AG08396 (cell line): ENCODE results near the gene SIRT7.
A peak's percentile ranks its signal among the peaks of the same experiment; 100 is the strongest.

ENCODE experiments used
- DNase-seq: peaks from one replicate; pipeline ENCODE4 v3.0.0; 2012; ENCODE audit warnings: low spot score, mixed read lengths

SIRT7 gene

DNA sequence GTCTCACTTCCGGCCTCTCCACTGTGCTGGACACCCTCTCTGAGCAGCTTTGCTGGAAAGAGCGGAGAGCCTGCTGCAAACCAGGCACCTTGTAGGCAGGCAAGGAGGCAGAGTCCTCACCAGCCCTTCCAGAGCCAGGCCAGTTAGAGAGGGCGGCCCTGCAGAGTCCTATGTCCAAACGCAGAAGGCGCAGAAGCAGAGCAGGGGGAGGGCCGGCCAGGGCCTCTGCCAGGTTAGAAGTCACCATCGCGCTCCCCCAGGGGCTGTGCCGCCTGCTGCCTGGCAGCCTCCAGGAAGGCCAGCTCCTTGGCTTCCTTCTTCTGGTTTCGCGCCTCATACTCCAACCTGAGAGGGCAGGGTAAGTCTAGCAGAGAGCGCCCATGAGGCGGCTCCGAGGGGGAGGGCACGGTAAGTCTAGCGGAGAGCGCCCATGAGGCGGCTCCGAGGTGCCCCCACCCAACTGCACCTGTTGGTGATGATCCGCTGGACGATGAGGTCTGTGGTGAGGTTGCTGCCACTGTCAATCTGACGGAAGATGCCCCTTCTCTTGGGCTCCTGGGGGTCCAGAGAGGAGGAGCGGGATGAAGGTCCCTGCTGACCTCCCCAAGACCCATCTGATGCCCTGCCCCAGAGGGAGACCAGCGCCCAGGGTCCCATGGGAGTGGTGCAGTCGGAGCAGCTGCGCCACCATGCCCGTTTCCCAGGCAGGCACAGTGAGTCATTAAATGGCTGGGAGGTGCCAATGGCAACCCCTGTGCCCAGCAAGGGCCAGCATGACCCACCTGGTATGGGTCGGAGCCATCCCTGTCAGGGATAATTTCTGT is 13.2 kb downstream of the SIRT7 start:
- DNase-seq, result no peak

DNA sequence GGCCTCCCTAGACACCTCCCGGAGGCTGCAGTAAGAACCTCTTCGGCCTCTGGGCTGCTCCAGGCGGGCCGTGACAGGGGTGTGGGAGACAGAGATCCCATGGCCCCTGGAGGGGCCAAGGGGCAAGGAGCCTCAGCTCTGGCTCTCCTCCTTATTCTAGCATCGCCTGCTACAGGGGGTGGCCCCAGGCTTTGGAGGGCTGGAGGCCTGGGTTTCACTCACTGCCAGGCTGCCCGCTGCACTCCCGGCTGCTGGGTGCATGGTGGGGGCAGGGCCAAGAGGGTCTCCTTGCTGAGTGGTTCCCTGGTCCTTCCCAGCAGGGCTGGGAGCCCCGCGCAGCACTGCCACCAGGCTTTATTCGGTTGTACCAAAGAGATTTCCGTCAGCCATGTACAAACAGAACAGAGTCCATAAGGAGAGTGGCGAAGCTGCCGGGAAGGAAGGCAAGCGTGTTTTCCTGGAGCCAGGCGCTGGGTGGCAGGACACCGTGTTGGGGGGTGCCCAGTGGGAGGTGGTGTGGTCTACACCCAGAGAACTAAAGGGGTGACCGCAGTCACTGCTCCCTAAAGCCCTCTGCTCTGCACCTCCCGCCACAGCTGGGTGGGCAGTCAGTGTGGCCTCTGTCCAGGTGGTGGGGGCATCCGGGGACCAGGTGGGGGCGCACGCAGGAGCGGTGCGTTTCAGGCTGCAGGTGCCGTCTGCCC is 13.9 kb downstream of the SIRT7 start:
- DNase-seq, result no peak

DNA sequence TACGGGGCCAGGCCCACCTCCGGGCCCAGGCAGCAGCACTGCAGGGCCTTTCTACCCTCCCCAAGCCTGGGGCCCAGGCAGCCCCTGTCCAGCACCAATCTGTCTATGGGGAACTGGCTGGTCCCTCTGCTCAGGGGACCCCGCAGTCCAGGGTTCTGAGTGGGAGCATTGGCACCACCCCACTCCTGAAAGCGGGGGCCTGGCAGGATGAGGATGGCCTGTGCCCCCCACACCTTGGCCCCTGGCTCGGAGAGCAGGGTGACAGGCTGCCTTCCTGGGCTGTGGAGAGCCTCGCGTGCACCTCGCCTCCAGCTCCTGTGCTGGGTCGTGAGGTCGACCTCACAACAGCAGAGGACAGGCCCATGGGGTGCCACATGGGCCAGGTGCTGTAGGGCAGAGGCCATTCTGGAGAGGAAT is 14.6 kb downstream of the SIRT7 start:
- no peak for DNase-seq

DNA sequence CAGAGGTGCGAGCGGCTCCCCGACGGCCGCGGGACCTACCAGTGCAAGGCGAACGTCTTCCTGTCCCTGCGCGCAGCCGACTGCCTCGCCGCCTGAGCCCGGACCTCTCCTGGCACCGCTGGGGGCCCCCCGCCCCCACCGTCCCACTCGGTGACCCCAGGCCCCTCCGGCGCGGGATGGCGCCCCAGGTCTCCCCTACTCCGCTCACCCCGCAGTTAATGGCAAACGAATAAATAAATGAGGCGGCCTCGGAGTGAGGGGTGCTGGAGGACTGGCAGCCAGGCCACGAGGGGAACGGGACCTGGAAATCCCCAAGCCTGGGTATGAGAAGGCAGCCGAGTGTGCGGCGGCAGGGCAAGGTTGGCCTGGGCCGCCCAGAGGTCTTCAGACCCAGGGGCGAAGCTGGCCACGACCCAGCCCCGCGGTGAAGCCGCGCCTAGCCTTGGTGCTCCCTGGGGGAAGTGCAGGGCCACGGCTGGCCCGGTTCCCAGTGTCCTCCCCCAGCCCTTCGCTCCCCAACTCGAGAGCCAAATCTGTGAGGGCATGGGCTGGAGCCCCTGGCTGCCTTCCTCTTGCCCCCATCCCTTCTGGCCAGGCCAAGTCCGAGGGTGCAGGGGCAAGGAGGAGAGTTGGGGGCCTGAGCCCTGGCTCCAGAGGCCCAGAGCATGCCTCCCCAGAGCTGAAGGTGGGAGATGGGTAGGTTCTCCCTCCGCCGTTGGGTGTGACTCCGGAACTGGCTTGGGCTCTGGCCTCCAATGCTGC is 15.1 kb downstream of the SIRT7 start:
- DNase-seq, result no peak

DNA sequence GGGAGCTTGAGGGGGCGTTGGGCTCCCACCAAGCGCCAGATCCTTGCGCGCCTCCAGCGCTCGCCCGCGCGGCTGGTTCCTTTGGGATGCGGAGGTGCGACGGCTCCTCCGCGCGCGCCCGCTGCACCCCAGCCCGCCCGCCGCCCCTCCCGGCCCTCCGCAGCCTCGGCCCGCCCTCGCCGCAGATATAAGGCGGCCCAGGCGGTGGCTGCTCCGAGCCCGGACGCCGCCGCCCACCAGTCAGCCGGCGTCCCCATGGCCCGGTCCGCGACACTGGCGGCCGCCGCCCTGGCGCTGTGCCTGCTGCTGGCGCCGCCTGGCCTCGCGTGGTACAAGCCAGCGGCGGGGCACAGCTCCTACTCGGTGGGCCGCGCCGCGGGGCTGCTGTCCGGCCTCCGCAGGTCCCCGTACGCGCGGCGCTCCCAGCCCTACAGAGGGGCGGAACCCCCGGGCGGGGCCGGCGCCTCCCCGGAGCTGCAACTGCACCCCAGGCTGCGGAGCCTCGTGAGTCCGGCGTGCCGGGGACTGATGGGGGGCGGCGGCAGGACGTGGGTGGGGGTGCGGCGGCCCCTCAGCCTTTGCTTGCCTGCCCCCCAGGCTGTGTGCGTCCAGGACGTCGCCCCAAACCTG is 15.8 kb downstream of the SIRT7 start, which contains the start of gene NPB:
Gene NPB, plus strand, starts transcription at position 216 of the 630 bp plus-strand sequence. Its CDS starts 40 bp downstream, at position 256.
- DNase-seq, result peak; percentile 54

DNA sequence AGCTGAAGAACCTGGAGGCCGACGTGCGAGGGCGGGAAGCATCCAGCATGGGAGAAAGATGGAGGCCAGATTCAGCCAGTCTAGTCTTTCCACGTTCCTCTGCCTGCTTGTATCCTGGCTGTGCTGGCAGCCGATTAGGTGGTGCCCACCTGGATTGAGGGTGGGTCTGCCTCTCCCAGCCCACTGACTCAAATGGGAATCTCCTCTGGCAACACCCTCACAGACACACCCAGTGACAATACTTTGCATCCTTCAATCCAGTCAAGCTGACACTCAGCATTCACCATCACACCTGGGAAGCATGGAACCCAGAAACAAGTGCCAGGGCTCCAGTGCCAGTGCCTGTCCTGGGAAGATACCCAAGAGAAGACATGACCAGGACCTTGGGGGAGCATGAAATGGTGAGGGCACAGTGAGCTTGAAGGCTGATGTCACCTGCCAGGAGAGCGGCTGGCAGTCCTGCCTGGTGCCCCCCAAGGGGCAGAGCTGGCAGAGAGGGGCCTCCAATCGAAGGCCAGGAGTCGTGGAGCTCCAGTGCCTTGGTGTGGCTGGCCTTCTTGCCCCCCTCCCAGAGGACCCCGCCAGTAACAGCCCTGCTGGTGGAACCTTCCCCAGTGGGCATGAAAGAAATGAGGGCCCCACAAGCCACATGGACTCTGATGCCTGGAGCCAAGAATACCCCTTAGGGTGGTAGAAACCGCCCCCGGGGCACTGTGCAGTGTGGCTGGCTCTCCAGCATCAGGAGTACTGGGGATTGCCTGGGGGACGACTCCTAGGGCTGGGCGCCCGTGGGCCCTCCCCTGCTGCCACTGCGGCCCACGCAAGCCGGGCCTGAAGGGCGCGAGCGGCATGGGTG is 16.6 kb downstream of the SIRT7 start:
- DNase-seq, result no peak

DNA sequence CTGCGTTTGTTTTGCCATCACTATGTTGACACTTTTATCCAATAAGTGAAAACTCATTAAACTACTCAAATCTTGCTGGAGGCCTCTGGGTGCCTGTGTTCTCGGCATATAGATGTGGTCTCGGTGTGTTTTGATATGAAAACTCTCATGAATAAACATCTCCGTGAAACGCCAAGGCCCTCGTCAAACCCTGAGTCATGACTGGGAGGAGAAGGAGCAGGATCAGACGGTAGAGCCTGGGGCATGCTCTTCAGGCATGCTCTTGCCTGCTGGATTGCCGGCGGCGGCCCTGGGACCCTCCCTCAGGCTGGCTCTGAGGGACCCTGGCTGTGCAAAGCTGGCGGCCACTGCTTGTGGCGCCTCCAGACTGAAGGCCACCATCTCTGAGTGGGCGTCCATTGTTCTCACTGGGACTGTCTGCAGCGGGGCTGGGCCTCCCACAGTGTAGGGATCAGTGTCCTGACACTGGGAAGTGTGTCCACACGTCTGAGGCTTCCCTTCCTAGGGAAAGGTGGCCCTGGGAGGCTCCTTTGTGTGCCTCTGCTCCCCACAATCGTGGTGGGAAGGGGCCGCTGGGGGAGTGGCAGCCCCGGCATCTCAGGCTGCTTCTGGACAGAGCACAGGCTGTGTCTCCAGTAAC is 17.7 kb downstream of the SIRT7 start:
- no peak for DNase-seq

DNA sequence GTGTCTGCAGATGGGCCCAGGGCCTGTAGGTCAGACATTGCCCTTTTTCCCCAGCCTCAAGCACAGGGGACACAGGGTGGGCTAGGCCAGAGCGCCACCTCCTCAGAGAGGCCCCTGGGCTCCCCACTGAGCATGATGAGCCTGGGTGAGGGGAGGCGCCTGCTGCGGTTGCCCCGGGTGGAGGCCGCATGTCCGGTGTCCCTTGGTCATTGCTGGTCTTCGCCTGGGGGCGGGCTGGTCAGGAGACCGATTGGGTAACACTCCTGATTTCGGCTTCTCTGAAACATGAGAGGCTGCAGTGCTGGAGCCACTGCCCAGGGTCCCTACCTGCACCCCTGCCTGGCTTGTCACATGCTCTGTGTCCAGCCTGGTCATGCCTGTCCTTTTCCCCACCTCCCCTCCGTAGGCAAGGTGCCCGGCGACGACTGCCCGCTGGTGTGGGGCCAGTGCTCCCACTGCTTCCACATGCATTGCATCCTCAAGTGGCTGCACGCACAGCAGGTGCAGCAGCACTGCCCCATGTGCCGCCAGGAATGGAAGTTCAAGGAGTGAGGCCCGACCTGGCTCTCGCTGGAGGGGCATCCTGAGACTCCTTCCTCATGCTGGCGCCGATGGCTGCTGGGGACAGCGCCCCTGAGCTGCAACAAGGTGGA is 18.3 kb downstream of the SIRT7 start:
- DNase-seq, result no peak

DNA sequence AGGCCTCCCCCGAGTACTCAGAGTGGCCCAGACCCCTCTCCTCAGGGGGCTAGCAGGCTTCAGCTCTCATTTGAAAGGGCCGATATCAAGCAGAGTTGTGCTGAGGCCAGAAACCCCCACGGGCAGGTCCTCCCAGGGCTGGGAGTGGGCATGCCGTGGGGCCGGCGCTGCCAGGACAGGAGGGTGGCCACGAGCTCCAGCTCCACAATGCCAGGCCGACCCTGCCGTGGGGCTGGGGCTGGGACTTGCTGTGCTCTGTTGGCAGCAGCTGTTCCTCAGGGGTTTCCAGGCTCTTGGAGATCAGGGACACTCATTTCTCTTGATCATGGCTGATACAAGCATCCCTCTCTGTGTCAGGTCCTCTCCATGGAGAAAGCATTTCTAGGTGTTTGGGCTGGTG is 19.1 kb downstream of the SIRT7 start:
- DNase-seq, result no peak

DNA sequence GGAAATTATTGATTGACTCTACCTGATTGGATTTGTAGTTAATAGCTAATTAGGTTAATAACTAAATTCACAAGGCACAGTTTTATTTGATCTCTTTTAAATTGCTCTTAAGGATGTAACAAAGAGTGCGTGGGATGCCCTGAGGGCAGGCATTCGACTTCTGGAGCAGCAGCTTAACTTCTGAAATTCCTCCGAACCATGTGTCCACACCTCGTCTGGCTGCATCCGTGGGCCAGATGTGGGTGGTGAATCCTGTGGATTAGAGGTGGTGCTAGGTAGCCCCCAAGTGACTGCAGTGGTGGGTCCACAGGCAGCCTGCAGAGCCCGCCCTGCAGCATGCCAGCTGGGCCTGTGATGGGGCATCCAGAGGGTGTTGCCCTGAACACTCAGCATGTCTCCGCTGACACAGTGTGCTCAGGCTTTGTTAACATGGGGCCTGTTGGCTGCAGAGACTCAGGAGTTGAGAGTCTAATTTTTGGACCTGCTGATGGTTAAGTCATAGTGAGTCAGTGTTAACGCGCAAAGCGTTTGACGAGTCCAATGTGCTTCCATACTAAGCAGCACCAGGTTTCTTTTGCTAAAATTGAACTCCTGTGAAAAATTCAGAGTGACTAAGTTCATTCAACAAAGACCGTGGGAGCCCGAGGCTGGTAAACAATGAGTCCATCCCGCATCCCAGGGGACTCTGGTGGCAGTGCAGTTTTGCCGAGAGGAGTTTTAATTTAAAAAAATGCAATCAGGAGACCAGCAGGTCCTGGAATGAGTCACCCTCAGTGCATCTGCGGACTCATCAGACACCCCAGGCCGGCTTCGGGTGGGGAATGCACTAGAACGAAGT is 19.7 kb downstream of the SIRT7 start:
- DNase-seq, result no peak

DNA sequence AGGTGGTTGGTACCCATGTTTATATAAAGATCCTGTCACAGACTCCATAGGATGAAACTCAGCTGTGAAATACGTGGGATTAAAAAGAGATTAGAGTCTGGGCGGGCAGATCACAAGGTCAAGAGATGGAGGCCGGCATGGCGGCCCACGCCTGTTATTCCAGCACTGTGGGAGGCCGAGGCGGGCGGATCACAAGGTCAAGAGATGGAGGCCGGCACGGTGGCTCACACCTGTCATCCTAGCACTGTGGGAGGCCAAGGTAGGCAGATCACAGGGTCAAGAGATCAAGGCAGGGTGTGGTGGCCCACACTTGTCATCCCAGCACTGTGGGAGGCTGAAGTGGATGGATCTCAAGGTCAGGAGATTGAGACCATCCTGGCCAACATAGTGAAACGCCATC is 22.6 kb downstream of the SIRT7 start:
- no peak for DNase-seq

DNA sequence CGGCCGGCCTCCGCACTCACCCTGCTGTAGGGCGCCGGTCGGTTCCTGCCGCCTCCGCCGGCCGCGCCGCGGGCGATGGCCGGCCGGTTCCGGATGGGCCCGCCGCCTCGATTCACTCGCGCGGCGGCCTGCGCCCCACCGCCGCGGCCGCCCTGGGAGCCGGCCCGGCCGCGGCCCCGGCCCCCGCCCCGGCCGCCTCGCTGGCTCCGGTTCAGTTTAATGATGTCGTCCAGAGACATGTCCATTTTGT is 26.7 kb downstream of the SIRT7 start:
- no peak for DNase-seq

DNA sequence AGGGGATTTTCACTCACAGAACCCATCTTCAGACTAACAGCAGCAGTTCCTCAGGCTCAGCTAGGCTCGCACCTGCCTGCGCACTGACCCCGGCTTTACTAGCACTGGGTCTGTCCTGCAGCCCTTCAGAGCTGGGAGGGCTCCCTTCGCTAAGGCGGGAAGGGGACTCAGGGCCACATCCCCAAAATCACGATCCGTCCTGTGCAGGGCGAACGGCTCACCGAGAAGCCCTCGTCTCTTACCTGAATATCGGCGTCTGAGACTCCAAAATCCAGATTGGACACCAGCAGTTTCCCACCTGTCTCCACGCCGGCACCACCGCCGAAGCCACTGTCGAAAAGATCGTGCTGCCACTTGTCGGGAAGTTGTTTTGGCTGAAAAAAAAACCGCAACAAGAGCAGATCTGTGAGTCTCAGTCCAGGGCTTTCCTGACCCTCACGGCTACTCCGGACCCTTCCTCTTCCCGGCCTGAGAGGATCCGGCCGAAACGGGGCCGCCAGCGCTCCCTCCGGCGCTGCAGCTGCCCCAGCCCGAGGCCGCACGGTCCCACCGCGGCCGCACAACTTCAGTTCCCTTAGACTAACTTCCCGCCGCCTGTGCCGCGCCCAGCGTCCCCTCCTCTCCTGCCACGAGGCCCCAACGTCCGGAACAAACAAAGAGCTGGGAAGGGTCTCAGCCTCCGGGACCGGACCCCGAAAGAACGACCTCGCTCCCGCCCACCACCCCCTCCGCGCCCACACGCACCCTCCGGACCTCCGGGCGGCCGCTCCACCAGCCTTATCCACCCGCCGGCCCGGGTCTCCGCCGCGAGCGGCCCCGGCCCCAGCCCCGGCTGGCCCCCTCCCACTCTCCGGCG is 27.3 kb downstream of the SIRT7 start:
- DNase-seq, result no peak

DNA sequence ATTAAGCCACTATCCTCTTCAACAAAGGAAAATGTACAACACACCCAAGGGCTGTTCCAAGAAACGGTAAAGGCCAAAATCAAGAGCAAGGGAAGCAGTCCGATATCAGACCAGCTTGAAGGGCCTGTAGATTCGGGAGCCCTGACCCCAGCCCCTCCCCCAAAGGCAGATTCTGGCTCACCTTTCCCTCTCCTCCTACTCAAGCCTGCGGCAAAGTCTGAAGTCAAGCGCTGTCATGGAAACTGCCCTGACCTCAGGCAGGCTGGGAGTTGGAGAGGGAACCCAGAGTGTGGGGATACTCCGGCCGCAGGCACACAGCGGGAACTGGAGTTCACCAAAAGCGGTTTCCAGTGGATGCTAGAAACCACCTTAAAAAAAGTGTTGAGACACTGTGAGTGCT is 28.4 kb downstream of the SIRT7 start:
- DNase-seq, result no peak

DNA sequence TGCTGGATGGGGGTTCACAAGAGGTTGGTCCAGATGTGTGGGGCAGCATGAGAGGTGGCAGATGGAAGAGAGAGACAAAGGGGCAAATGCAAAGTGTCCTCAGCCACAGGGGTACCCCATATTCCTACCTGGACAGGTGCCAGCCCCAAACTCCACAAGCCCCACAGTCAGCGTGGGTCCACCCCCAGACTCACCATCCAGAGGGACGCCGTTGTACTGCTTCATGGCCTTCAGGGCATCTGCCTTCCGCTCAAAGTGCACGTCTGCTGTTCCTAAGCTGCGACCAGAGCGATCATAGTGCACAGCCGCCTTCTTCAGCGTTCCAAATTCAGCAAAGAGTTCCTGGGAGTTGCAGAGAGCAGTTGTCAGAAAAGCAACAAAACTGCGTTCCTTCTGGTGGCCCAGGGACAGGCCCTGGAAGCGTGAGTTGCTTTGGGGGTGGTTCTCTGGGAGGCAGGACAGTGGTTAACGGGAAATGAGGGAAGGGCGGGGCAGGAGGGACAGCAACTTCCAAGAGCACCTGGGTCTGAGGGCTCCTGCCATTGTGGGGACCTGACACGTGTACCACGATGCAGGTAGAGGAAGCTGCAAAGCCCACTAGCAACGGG is 28.9 kb downstream of the SIRT7 start:
- DNase-seq, result no peak

DNA sequence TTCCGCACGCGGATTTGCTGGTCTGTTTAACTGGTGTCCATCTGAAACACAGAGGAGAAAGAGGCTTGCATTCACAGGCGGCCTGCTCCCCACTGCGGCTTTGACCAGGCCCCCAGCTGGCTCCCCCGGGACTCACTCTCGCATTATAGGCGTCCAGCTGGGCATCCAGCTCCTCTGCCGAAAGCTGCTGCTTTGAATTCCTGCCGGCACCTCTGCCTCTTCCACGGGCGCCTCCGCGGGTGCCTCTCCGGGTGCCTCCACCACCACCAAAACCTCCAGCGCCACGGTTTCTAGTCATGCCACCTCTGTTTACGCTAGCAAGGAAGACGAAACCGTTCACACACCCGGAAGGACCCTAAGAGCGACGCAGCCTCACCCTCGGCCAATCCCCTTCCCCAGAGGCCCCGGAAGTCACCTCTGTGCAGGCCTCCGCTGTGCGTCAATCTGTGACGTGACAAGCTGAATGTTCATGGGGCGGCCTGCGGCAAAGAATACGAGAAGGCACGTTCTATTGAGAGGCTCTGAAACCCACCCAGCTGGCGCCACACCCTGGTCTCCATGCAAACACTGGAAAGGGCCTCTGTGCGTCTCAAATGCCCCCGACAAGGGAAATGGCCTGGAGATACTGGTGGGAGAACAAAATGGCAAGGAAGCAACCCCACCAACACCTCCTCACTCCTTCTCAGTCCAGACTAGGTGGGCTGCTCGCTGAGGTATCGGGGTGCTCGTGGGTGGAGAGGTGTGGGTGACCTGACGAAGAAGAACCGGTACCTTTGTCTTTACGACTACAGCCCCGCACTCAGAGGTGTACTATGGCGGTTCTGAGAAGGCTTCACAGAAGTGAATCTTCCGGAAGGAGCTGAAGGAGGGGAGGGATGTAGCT is 29.6 kb downstream of the SIRT7 start:
- no peak for DNase-seq

DNA sequence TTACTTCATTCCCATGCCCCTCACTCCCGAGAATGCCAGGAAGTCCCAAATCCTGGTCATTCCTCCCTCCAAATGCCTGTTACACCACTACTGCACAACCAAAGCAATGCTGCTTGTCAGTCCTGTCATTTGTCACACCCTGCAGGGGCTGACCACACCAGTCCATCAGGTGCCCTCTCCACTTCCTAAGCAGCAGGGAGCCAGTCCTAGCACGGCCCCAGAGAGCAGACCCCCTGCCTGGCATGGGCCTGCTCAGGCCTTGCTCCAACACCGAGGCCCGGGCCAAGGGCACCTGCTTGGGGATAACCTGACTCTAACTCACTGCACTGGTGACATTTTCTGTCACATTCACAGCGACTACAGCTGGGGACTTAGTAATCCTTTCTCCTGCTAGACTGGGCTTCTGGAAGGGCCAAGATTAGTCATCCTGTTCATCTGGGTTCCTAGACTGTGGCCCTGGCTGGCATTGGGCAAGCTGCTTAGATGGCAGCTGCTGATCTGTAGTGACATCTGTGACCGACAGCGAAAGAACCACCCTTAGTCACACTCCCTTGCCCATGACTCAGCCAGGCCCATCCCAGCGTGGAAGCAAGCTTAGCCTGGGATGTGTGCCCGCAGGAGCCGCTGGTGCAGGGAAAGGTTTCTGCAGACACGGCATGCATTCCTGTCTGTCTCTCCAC is 32.0 kb downstream of the SIRT7 start:
- peak; percentile 47 for DNase-seq
